ENCODE results near the gene CYP4F2. TPM values are rescaled to one million over a fixed set of nuclear protein-coding genes. Genes with fewer than 3 reads are reported as not detected.

CYP4F2 gene
- total and polyA plus RNA-seq, 9 of the 15 experiments (the other 6 are each of a cell fraction or from before 2014, with no cell fraction given), result 0.10 to 0.56 (median 0.32) TPM; not detected in 2

DNA sequence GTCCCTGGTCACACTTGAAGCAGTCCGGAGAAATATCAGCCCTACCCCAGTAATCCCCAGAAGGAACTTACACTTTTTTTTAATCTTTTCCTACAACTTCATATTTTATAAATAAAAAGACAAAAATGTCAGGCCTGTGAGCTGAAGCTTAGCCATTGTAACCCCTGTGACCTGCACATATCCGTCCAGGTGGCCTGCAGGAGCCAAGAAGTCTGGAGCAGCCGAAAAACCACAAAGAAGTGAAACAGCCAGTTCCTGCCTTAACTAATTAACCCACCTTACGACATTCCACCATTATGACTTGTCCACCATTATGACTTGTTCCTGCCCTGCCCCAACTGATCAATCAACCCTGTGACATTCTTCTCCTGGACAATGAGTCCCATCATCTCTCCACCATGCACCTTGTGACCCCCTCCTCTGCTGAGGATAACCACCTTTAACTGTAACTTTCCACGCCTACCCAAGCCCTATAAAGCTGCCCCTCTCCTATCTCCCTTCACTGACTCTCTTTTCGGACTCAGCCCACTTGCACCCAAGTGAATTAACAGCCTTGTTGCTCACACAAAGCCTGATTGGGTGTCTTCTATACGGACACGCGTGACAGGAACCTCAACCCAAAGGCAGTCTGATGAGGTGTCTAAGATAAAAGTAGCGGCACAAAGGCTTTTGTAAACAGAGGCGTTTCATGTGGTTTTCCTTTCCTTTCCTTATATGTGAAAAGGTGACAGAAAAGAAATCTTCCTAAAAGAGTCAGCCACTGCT lies 62.1 kb downstream of the CYP4F2 start (continued):
- TF ChIP-seq FOXK2 (conservative IDR thresholded peaks at IDR 0.05 in 1 of 2, IDR thresholded peaks at IDR 0.05 in 1 of 2; ENCODE audit: low read depth in 2 of 2), result peak; percentile 65 to 71; a peak in 3 of 4 replicates
- TF ChIP-seq POLR2B (IDR thresholded peaks at IDR 0.05; ENCODE audit: low read depth, partially characterized antibody), result peak; percentile 85
- TF ChIP-seq, protein P1, sequence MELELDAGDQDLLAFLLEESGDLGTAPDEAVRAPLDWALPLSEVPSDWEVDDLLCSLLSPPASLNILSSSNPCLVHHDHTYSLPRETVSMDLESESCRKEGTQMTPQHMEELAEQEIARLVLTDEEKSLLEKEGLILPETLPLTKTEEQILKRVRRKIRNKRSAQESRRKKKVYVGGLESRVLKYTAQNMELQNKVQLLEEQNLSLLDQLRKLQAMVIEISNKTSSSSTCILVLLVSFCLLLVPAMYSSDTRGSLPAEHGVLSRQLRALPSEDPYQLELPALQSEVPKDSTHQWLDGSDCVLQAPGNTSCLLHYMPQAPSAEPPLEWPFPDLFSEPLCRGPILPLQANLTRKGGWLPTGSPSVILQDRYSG (tag; conservative IDR thresholded peaks at IDR 0.05; ENCODE audit: low read depth), result peak; percentile 56; the same call in 1 of the 2 replicates
- peak; percentile 92 for TF ChIP-seq ELF4 (CRISPR knock-in tag; IDR thresholded peaks at IDR 0.05)
- TF ChIP-seq HDAC2 (IDR thresholded peaks at IDR 0.05), result peak; percentile 31; the same call in 1 of the 2 replicates
- TF ChIP-seq SUPT5H (IDR thresholded peaks at IDR 0.05), result peak; percentile 17; the same call in 1 of the 2 replicates
- TF ChIP-seq, protein P2, sequence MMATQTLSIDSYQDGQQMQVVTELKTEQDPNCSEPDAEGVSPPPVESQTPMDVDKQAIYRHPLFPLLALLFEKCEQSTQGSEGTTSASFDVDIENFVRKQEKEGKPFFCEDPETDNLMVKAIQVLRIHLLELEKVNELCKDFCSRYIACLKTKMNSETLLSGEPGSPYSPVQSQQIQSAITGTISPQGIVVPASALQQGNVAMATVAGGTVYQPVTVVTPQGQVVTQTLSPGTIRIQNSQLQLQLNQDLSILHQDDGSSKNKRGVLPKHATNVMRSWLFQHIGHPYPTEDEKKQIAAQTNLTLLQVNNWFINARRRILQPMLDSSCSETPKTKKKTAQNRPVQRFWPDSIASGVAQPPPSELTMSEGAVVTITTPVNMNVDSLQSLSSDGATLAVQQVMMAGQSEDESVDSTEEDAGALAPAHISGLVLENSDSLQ (IDR thresholded peaks at IDR 0.05), result peak; percentile 77
- peak; percentile 33; the same call in 1 of the 2 replicates for TF ChIP-seq POLR2AphosphoS5 (IDR thresholded peaks at IDR 0.05; ENCODE audit: control insufficient read depth, insufficient read depth, low read depth, low read length)
- TF ChIP-seq FOXK1 (CRISPR knock-in tag; IDR thresholded peaks at IDR 0.05; ENCODE audit: borderline replicate concordance), result 0 out of 2 replicates have a peak, but pooled peaks have one; percentile 34
- TF ChIP-seq MEIS2 (IDR thresholded peaks at IDR 0.05; ENCODE audit: partially characterized antibody), result peak; percentile 68
- peak in 1 of 2 experiments; percentile 60; a peak in 1 of 4 replicates for TF ChIP-seq TEAD1 (CRISPR knock-in tag; IDR thresholded peaks at IDR 0.05)
- peak; percentile 19; the same call in 1 of the 2 replicates for TF ChIP-seq CBFA2T2 (conservative IDR thresholded peaks at IDR 0.05)
- TF ChIP-seq, protein P3, sequence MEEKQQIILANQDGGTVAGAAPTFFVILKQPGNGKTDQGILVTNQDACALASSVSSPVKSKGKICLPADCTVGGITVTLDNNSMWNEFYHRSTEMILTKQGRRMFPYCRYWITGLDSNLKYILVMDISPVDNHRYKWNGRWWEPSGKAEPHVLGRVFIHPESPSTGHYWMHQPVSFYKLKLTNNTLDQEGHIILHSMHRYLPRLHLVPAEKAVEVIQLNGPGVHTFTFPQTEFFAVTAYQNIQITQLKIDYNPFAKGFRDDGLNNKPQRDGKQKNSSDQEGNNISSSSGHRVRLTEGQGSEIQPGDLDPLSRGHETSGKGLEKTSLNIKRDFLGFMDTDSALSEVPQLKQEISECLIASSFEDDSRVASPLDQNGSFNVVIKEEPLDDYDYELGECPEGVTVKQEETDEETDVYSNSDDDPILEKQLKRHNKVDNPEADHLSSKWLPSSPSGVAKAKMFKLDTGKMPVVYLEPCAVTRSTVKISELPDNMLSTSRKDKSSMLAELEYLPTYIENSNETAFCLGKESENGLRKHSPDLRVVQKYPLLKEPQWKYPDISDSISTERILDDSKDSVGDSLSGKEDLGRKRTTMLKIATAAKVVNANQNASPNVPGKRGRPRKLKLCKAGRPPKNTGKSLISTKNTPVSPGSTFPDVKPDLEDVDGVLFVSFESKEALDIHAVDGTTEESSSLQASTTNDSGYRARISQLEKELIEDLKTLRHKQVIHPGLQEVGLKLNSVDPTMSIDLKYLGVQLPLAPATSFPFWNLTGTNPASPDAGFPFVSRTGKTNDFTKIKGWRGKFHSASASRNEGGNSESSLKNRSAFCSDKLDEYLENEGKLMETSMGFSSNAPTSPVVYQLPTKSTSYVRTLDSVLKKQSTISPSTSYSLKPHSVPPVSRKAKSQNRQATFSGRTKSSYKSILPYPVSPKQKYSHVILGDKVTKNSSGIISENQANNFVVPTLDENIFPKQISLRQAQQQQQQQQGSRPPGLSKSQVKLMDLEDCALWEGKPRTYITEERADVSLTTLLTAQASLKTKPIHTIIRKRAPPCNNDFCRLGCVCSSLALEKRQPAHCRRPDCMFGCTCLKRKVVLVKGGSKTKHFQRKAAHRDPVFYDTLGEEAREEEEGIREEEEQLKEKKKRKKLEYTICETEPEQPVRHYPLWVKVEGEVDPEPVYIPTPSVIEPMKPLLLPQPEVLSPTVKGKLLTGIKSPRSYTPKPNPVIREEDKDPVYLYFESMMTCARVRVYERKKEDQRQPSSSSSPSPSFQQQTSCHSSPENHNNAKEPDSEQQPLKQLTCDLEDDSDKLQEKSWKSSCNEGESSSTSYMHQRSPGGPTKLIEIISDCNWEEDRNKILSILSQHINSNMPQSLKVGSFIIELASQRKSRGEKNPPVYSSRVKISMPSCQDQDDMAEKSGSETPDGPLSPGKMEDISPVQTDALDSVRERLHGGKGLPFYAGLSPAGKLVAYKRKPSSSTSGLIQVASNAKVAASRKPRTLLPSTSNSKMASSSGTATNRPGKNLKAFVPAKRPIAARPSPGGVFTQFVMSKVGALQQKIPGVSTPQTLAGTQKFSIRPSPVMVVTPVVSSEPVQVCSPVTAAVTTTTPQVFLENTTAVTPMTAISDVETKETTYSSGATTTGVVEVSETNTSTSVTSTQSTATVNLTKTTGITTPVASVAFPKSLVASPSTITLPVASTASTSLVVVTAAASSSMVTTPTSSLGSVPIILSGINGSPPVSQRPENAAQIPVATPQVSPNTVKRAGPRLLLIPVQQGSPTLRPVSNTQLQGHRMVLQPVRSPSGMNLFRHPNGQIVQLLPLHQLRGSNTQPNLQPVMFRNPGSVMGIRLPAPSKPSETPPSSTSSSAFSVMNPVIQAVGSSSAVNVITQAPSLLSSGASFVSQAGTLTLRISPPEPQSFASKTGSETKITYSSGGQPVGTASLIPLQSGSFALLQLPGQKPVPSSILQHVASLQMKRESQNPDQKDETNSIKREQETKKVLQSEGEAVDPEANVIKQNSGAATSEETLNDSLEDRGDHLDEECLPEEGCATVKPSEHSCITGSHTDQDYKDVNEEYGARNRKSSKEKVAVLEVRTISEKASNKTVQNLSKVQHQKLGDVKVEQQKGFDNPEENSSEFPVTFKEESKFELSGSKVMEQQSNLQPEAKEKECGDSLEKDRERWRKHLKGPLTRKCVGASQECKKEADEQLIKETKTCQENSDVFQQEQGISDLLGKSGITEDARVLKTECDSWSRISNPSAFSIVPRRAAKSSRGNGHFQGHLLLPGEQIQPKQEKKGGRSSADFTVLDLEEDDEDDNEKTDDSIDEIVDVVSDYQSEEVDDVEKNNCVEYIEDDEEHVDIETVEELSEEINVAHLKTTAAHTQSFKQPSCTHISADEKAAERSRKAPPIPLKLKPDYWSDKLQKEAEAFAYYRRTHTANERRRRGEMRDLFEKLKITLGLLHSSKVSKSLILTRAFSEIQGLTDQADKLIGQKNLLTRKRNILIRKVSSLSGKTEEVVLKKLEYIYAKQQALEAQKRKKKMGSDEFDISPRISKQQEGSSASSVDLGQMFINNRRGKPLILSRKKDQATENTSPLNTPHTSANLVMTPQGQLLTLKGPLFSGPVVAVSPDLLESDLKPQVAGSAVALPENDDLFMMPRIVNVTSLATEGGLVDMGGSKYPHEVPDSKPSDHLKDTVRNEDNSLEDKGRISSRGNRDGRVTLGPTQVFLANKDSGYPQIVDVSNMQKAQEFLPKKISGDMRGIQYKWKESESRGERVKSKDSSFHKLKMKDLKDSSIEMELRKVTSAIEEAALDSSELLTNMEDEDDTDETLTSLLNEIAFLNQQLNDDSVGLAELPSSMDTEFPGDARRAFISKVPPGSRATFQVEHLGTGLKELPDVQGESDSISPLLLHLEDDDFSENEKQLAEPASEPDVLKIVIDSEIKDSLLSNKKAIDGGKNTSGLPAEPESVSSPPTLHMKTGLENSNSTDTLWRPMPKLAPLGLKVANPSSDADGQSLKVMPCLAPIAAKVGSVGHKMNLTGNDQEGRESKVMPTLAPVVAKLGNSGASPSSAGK (IDR thresholded peaks at IDR 0.05), result peak; percentile 57; the same call in 1 of the 2 replicates

All from K562 (cell line).